ENCODE results near the gene RIMBP2.

DNA sequence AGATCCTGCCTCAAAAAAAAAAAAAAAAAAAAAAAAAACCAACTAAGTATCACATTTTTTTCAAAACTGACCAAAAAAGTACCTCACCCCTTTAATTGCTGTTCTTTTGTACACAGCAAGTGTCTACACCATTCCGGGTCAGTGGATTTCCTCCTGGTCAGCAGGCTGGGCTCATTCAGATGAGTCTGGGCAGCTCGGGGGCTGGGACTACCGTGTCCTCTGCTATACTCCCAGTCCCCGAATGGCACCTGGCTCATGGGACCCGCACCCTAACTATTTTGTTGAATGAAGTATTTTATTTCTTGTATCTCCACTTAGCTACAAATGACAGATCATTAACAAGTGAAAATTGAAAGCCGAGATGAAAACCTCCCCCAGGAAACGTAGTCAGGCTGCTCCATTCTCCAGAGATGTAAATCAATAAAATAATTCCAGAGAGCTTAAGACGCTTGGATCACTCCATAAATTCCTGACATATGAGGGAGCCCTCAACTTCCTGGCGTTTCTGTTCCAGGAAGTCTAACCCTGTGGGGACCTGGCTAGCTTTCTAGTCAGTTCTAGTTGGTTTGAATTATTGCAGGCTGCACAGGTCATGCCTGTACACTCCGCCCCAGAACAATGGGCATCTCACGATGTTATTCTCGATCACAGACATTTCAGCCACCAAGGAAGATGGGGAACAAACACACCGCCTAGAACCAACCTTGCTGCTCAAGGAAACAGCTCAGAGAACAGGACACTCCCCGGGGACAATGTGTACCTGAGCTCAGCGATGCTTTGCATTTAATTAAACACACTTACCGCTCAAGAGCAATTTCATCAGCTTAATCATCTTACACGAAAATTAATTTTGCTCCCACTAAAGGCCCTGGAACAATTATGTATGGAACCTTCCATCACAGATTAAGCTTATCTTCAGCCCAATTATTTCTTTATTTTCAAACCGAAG is 76.3 kb downstream of the RIMBP2 start:
- TF ChIP-seq, protein P1, sequence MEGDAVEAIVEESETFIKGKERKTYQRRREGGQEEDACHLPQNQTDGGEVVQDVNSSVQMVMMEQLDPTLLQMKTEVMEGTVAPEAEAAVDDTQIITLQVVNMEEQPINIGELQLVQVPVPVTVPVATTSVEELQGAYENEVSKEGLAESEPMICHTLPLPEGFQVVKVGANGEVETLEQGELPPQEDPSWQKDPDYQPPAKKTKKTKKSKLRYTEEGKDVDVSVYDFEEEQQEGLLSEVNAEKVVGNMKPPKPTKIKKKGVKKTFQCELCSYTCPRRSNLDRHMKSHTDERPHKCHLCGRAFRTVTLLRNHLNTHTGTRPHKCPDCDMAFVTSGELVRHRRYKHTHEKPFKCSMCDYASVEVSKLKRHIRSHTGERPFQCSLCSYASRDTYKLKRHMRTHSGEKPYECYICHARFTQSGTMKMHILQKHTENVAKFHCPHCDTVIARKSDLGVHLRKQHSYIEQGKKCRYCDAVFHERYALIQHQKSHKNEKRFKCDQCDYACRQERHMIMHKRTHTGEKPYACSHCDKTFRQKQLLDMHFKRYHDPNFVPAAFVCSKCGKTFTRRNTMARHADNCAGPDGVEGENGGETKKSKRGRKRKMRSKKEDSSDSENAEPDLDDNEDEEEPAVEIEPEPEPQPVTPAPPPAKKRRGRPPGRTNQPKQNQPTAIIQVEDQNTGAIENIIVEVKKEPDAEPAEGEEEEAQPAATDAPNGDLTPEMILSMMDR (conservative IDR thresholded peaks at IDR 0.05; ENCODE audit: low read depth, low read length), result no peak
- TF ChIP-seq EZH2 (IDR thresholded peaks at IDR 0.05; ENCODE audit: borderline replicate concordance, low read depth, low read length, poor library complexity, severe bottlenecking), result no peak
